Transverse colon (tissue), 4 donors: Measurements from ENCODE around the gene FMO1.

Experiments
- CTCF ChIP-seq, 5 experiments: fragments of 200-600 bp in 3 of 5; fragments of 450-650 bp in 2 of 5; sonication (generic) in 3 of 5; IDR thresholded peaks; 1 replicate in 2 of 5; 2 replicates in 3 of 5; pipeline ENCODE4 v1.5.1; 2016 to 2017; ENCODE audit warnings: antibody characterized with exemption in 5 of 5, inconsistent platforms in 3 of 5, mild to moderate bottlenecking in 2 of 5, moderate library complexity in 1 of 5
- EP300 ChIP-seq: sonication (generic); formaldehyde crosslinking; IDR thresholded peaks from one replicate; pipeline ENCODE4 v1.6.1; 2017; ENCODE audit warnings: antibody characterized with exemption, low read depth
- POLR2A ChIP-seq: fragments of 450-650 bp; IDR thresholded peaks from one replicate; pipeline ENCODE4 v1.6.1; 2016; ENCODE audit warnings: antibody characterized with exemption, mild to moderate bottlenecking, moderate library complexity
- POLR2AphosphoS5 ChIP-seq, 3 donors: sonication (generic); formaldehyde crosslinking; IDR thresholded peaks; one replicate each; pipeline ENCODE4 v1.6.1; 2016; ENCODE audit warnings: antibody characterized with exemption in 3 of 3

- TF ChIP-seq CTCF (IDR thresholded peaks at IDR 0.05): no peak
- TF ChIP-seq POLR2AphosphoS5 (IDR thresholded peaks at IDR 0.05): no peak
- TF ChIP-seq POLR2A: no peak
- no peak for TF ChIP-seq EP300
These were observed 9.3 kb downstream of the FMO1 start for GRCh38 chr1:171257607-171258076.
